K562 (cell line): Measurements from ENCODE around the gene ABCC11. TPM values are rescaled to one million over a fixed set of nuclear protein-coding genes. Genes with fewer than 3 reads are reported as not detected.

Experiments used
- ATAC-seq: fragments of 200-7000 bp; cut with Tn5 transposase; 3 replicates; pipeline ENCODE4 v1.9.1; 2020; ENCODE audit warnings: moderate library complexity
- BruUV-seq: library from RNA; stranded (reverse); fragments of 400-500 nt; replicated peaks from 2 replicates; lab custom pipeline; 2021; lab: Mats Ljungman, UMichigan
- CTCF ChIA-PET: fragments of 300-600 bp; formaldehyde crosslinking; extraction: SDS; loops from one replicate; lab custom pipeline; 2021; ENCODE audit warnings: low intra/inter-chr PET ratio; lab: Yijun Ruan, JAX
- POLR2A ChIA-PET: fragments of 300-600, 350-650 bp; sonication (Branson Sonifier 250); formaldehyde crosslinking; extraction: SDS; loops from one replicate; lab custom pipeline; 2021; ENCODE audit warnings: antibody characterized with exemption, inconsistent platforms; lab: Yijun Ruan, JAX
- DNase-seq, 4 experiments: peaks; one replicate each; pipeline versions ENCODE4 v3.0.0 to v3.0.0-alpha.2; 2011 to 2018; ENCODE audit warnings: low spot score in 3 of 4, mixed read lengths in 3 of 4; ENCODE audit errors: extremely low read depth in 1 of 4
- FAIRE-seq: peaks from 2 replicates; lab custom pipeline; 2011; peaks lifted over from hg19 to GRCh38; lab: Jason Lieb, UNC
- H2AFZ ChIP-seq: 2 replicates; pipeline ENCODE4 v1.6.0; 2011; ENCODE audit warnings: low read depth, low read length, control low read depth, inconsistent platforms
- H3K27ac ChIP-seq: fragments of 200-600 bp; 3 replicates; pipeline ENCODE4 v1.8.0; 2011; ENCODE audit warnings: low read depth, mild to moderate bottlenecking, control low read depth, inconsistent platforms, low read length, moderate library complexity, mixed read lengths; ENCODE audit errors: extremely low read depth
- H3K27me3 ChIP-seq, 2 experiments: fragments of 300-600 bp in 1 of 2; 2 replicates in 1 of 2; 3 replicates in 1 of 2; pipeline versions ENCODE4 v1.6.0 to v1.8.0; 2011; ENCODE audit warnings: inconsistent platforms in 2 of 2, low read length in 2 of 2, mild to moderate bottlenecking in 1 of 2, mixed read lengths in 1 of 2, moderate library complexity in 1 of 2; ENCODE audit not compliant: control insufficient read depth in 2 of 2, insufficient read depth in 2 of 2
- H3K36me3 ChIP-seq: fragments of 300-600 bp; 3 replicates; pipeline ENCODE4 v1.8.0; 2011; ENCODE audit warnings: mild to moderate bottlenecking, low read length, inconsistent platforms; ENCODE audit not compliant: control insufficient read depth, insufficient read depth
- H3K4me1 ChIP-seq, 2 experiments: fragments of 200-600 bp in 1 of 2; replicated peaks in 1 of 2; 2 replicates in 1 of 2; 3 replicates in 1 of 2; pipeline versions ENCODE4 v1.5.1 to v1.8.0; 2011; ENCODE audit warnings: inconsistent platforms in 2 of 2, low read length in 2 of 2, mild to moderate bottlenecking in 1 of 2, mixed read lengths in 1 of 2, moderate library complexity in 1 of 2; ENCODE audit not compliant: control insufficient read depth in 2 of 2, insufficient read depth in 2 of 2
- H3K4me2 ChIP-seq: 2 replicates; pipeline ENCODE4 v1.6.1; 2011; ENCODE audit warnings: low read length, control low read depth, inconsistent platforms, mixed read lengths; ENCODE audit not compliant: insufficient read depth
- H3K4me3 ChIP-seq: fragments of 200-600 bp; sonication (generic), shearing (Covaris generic); 2 replicates; pipeline ENCODE4 v1.5.1; 2016; ENCODE audit warnings: control low read depth, inconsistent platforms
- H3K79me2 ChIP-seq: fragments of 200-600 bp; 3 replicates; pipeline ENCODE4 v1.8.0; 2011; ENCODE audit warnings: low read length, inconsistent platforms; ENCODE audit not compliant: control insufficient read depth, insufficient read depth
- H3K9ac ChIP-seq, 2 experiments: 2 replicates each; pipeline versions ENCODE4 v1.6.0 to v1.6.1; 2011; ENCODE audit warnings: low read depth in 2 of 2, low read length in 2 of 2, control low read depth in 1 of 2, inconsistent platforms in 1 of 2, mild to moderate bottlenecking in 1 of 2, mixed read lengths in 1 of 2; ENCODE audit not compliant: insufficient read depth in 1 of 2
- H3K9me1 ChIP-seq: one replicate; pipeline ENCODE4 v1.6.0; 2011; ENCODE audit warnings: inconsistent platforms, mild to moderate bottlenecking, low read length, moderate library complexity; ENCODE audit not compliant: control insufficient read depth, insufficient read depth
- H3K9me3 ChIP-seq: replicated peaks from 2 replicates; pipeline ENCODE4 v1.5.1; 2011; ENCODE audit warnings: low read depth, low read length, inconsistent platforms; ENCODE audit not compliant: control insufficient read depth, insufficient read depth
- H4K20me1 ChIP-seq: replicated peaks from 2 replicates; pipeline ENCODE4 v1.6.1; 2011; ENCODE audit warnings: low read length, inconsistent platforms, mixed read lengths; ENCODE audit not compliant: control insufficient read depth, insufficient read depth
- FUS ChIP-seq: fragments of 200-400 bp; formaldehyde crosslinking; optimal IDR thresholded peaks from 2 replicates; pipeline ENCODE3; 2017; ENCODE audit warnings: low read depth, low read length
- HNRNPUL1 ChIP-seq: fragments of 200-400 bp; formaldehyde crosslinking; IDR thresholded peaks from 2 replicates; pipeline ENCODE4 v1.6.1; 2017; ENCODE audit warnings: low read length
- KLF6 ChIP-seq: fragments of 250-450 bp; sonication (Bioruptor Pico); IDR thresholded peaks from 2 replicates; pipeline ENCODE4 v1.4.0; 2020; ENCODE audit warnings: mild to moderate bottlenecking, moderate library complexity, borderline replicate concordance
- MAX ChIP-seq: sonication (generic); formaldehyde crosslinking; IDR thresholded peaks from 2 replicates; pipeline ENCODE4 v1.9.0; 2022; ENCODE audit warnings: mild to moderate bottlenecking, missing genetic modification reagents
- MCM2 ChIP-seq: fragments of 450-650 bp; IDR thresholded peaks from 2 replicates; pipeline ENCODE4 v1.6.1; 2017; ENCODE audit warnings: low read depth, mild to moderate bottlenecking
- NFRKB ChIP-seq: fragments of 450-650 bp; IDR thresholded peaks from 2 replicates; pipeline ENCODE4 v1.6.1; 2016; ENCODE audit warnings: low read depth
- PHF20 ChIP-seq: fragments of 450-650 bp; IDR thresholded peaks from 2 replicates; pipeline ENCODE4 v1.6.1; 2018; ENCODE audit not compliant: partially characterized antibody
- POU5F1 ChIP-seq: fragments of 150-350 bp; IDR thresholded peaks from 2 replicates; pipeline ENCODE4 v1.6.1; 2014; ENCODE audit warnings: borderline replicate concordance, low read length, low read depth, mild to moderate bottlenecking; ENCODE audit not compliant: partially characterized antibody
- RBBP5 ChIP-seq: fragments of 200-600 bp; sonication (generic); IDR thresholded peaks from 2 replicates; pipeline ENCODE4 v1.6.1; 2012; ENCODE audit warnings: borderline replicate concordance, mild to moderate bottlenecking, low read length, control low read depth, inconsistent platforms; ENCODE audit not compliant: insufficient read depth, poor library complexity, severe bottlenecking
- TFAP4 ChIP-seq: sonication (generic); formaldehyde crosslinking; IDR thresholded peaks from 2 replicates; pipeline ENCODE4 v1.8.0; 2022; ENCODE audit warnings: missing genetic modification reagents, mild to moderate bottlenecking, moderate library complexity, borderline replicate concordance
- ZFP30 ChIP-seq: fragments of 250-450 bp; sonication (Bioruptor Pico); IDR thresholded peaks from 2 replicates; pipeline ENCODE4 v1.8.0; 2022; ENCODE audit warnings: moderate library complexity, mild to moderate bottlenecking, inconsistent platforms, borderline replicate concordance
- ZFPM2 ChIP-seq: fragments of 250-450 bp; sonication (Bioruptor Pico); IDR thresholded peaks from 2 replicates; pipeline ENCODE4 v1.5.1; 2022; ENCODE audit warnings: mild to moderate bottlenecking
- ZNF583 ChIP-seq: fragments of 250-450 bp; sonication (Bioruptor Pico); IDR thresholded peaks from 2 replicates; pipeline ENCODE4 v1.4.0; 2020
- ZNF766 ChIP-seq: fragments of 200-800 bp; sonication (Bioruptor generic); conservative IDR thresholded peaks from 2 replicates; pipeline ENCODE4 v1.6.1; 2016; ENCODE audit warnings: missing genetic modification characterization, missing compliant biosample characterization
- WGBS: fragments of 100-300 bp; shearing (Covaris generic); methylation state at CpG from one replicate; pipeline ENCODE4 v1.1.6; 2016; ENCODE audit warnings: low coverage, mixed read lengths; ENCODE audit not compliant: insufficient coverage; ENCODE audit errors: missing lambda C conversion rate; 5-methylcytosine and 5-hydroxymethylcytosine counted together
- in situ Hi-C: fragments of 300-500 bp; cut with MboI; formaldehyde crosslinking; loops from 4 replicates; pipeline ENCODE4 v1.15.0; 2018; ENCODE audit warnings: inconsistent platforms, mixed read lengths
- intact Hi-C: fragments of 100-400 bp; cut with micrococcal nuclease; formaldehyde crosslinking; loops from 2 replicates; pipeline ENCODE4 v1.14.2; 2022
- polyA plus RNA-seq, 8 experiments: library from polyadenylated mRNA; depleted of rRNA in 4 of 8; stranded (reverse) in 5 of 8; unstranded in 3 of 8; fragments of >200 nt; fragmentation: Nextera tagmentation in 2 of 8; fragmentation: Illumina TruSeq in 1 of 8; extraction: Ambion mirVana in 2 of 8; extraction: Trizol in 1 of 8; gene quantifications; 2 replicates each; pipeline versions ENCODE4 v1.2.1 to v1.2.3, GENCODE V29; 2011 to 2014; ENCODE audit warnings: inconsistent platforms in 1 of 8, missing spikeins in 1 of 8
- total RNA-seq, 7 experiments: library from RNA; depleted of rRNA in 6 of 7; stranded (reverse); fragments of >200 nt in 6 of 7; fragmentation: Illumina TruSeq in 2 of 7; extraction: Trizol in 2 of 7; gene quantifications; 2 replicates each; pipeline versions ENCODE4 v1.2.1 to v1.2.3, GENCODE V29; 2011 to 2021; ENCODE audit warnings: low replicate concordance in 1 of 7
- TF ChIP-seq, protein P1 (sequence below): fragments of 450-650 bp; conservative IDR thresholded peaks from 2 replicates; pipeline ENCODE4 v1.6.1; 2016; ENCODE audit warnings: missing genetic modification characterization, low read depth, mild to moderate bottlenecking, control low read depth, missing compliant biosample characterization
- TF ChIP-seq, protein P2 (sequence below): fragments of 250-450 bp; sonication (Bioruptor Pico); IDR thresholded peaks from 2 replicates; pipeline ENCODE4 v1.4.0; 2020; ENCODE audit warnings: borderline replicate concordance

Gene ABCC11
- total and polyA plus RNA-seq, 9 of the 15 experiments (the other 6 are each of a cell fraction or from before 2014, with no cell fraction given), result 0.04 to 0.14 (median 0.04) TPM; not detected in 6

- TF ChIP-seq, protein P1, sequence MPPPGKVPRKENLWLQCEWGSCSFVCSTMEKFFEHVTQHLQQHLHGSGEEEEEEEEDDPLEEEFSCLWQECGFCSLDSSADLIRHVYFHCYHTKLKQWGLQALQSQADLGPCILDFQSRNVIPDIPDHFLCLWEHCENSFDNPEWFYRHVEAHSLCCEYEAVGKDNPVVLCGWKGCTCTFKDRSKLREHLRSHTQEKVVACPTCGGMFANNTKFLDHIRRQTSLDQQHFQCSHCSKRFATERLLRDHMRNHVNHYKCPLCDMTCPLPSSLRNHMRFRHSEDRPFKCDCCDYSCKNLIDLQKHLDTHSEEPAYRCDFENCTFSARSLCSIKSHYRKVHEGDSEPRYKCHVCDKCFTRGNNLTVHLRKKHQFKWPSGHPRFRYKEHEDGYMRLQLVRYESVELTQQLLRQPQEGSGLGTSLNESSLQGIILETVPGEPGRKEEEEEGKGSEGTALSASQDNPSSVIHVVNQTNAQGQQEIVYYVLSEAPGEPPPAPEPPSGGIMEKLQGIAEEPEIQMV (tag), result no peak
Observed at GRCh38 chr16:48146131-48146530, 101.2 kb downstream of the ABCC11 start (continued).

- ChIA-PET POLR2A (no interaction called here), CTCF (no interaction called here)
- 7% methylated on average over 9 of the region's 9 CpGs for WGBS
- in situ Hi-C loops (no loop called here), intact Hi-C loops (no loop called here)
- H3K36me3 ChIP-seq, result no peaks in the 10 kb centered on the region
- no peak overlapping the region for H3K4me2 ChIP-seq
- ATAC-seq, result no peak
- no peak for DNase-seq
- H3K79me2 ChIP-seq, result no peaks in the 10 kb centered on the region
- H3K9me1 ChIP-seq, result no peaks in the 10 kb centered on the region
- no TSS peak for BruUV-seq
- H3K4me1 ChIP-seq, result no peaks in the 10 kb centered on the region
- H3K27me3 ChIP-seq, result peaks cover 0 to 29% of the 10 kb centered on the region in 2 experiments; a peak in 4 of 5 replicates
- H3K9me3 ChIP-seq, result no peaks in the 10 kb centered on the region
- H3K9ac ChIP-seq, result no peak overlapping the region
- FAIRE-seq, result no peak
- H3K4me3 ChIP-seq, result no peak overlapping the region
- H2AFZ ChIP-seq, result no peak overlapping the region
- H3K27ac ChIP-seq, result no peak overlapping the region
- H4K20me1 ChIP-seq, result no peaks in the 10 kb centered on the region
- TF ChIP-seq ZFPM2 (CRISPR knock-in tag), result no peak
- TF ChIP-seq ZNF766, result no peak
- TF ChIP-seq POU5F1, result no peak
- no peak for TF ChIP-seq RBBP5
- TF ChIP-seq, protein P2, sequence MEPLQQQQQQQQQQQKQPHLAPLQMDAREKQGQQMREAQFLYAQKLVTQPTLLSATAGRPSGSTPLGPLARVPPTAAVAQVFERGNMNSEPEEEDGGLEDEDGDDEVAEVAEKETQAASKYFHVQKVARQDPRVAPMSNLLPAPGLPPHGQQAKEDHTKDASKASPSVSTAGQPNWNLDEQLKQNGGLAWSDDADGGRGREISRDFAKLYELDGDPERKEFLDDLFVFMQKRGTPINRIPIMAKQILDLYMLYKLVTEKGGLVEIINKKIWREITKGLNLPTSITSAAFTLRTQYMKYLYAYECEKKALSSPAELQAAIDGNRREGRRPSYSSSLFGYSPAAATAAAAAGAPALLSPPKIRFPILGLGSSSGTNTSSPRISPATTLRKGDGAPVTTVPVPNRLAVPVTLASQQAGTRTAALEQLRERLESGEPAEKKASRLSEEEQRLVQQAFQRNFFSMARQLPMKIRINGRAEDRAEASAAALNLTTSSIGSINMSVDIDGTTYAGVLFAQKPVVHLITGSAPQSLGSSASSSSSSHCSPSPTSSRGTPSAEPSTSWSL, result no peak
- no peak for TF ChIP-seq ZNF583 (CRISPR knock-in tag)
- no peak for TF ChIP-seq HNRNPUL1
- TF ChIP-seq TFAP4 (CRISPR knock-in tag), result no peak
- TF ChIP-seq KLF6 (CRISPR knock-in tag), result no peak
- TF ChIP-seq PHF20, result no peak
- no peak for TF ChIP-seq FUS
- no peak for TF ChIP-seq MCM2
- no peak for TF ChIP-seq MAX (CRISPR knock-in tag)
- no peak for TF ChIP-seq NFRKB
- no peak for TF ChIP-seq ZFP30
Observed at GRCh38 chr16:48143812-48144368, 103.4 kb downstream of the ABCC11 start.
